Mesothelial cell of epicardium (in vitro differentiated cells): ENCODE results near the gene ATF4. TPM values are rescaled to one million over a fixed set of nuclear protein-coding genes. Genes with fewer than 3 reads are reported as not detected.

Source experiments
- DNase-seq, 2 experiments: peaks; one replicate each; pipeline ENCODE4 v3.0.0; 2021; ENCODE audit warnings: low spot score in 2 of 2; ENCODE audit not compliant: unreplicated experiment in 2 of 2
- H3K27ac Mint-ChIP-seq: 2 replicates; pipeline ENCODE4 v1.8.0; 2021; ENCODE audit warnings: mixed read lengths
- H3K27me3 Mint-ChIP-seq: 2 replicates; pipeline ENCODE4 v1.8.0; 2021; ENCODE audit warnings: low read depth, mixed read lengths
- H3K36me3 Mint-ChIP-seq: 2 replicates; pipeline ENCODE4 v1.8.0; 2021; ENCODE audit warnings: mixed read lengths
- H3K4me1 Mint-ChIP-seq: 2 replicates; pipeline ENCODE4 v1.8.0; 2021; ENCODE audit warnings: mixed read lengths
- H3K4me3 Mint-ChIP-seq: 2 replicates; pipeline ENCODE4 v1.8.0; 2021; ENCODE audit warnings: mild to moderate bottlenecking, moderate library complexity, mixed read lengths
- H3K9me3 Mint-ChIP-seq: 2 replicates; pipeline ENCODE4 v1.8.0; 2021; ENCODE audit warnings: mixed read lengths
- CTCF ChIP-seq: fragments of 200-600 bp; sonication (generic); IDR thresholded peaks from one replicate; pipeline ENCODE4 v1.5.0; 2021; ENCODE audit warnings: antibody characterized with exemption; ENCODE audit not compliant: unreplicated experiment
- total RNA-seq: library from RNA; stranded (reverse); gene quantifications from 3 replicates; pipeline ENCODE4 v1.2.1, GENCODE V29; 2021

ATF4 gene
- total RNA-seq, result 361 to 378 TPM (median 363 TPM) in 3 replicates

DNA sequence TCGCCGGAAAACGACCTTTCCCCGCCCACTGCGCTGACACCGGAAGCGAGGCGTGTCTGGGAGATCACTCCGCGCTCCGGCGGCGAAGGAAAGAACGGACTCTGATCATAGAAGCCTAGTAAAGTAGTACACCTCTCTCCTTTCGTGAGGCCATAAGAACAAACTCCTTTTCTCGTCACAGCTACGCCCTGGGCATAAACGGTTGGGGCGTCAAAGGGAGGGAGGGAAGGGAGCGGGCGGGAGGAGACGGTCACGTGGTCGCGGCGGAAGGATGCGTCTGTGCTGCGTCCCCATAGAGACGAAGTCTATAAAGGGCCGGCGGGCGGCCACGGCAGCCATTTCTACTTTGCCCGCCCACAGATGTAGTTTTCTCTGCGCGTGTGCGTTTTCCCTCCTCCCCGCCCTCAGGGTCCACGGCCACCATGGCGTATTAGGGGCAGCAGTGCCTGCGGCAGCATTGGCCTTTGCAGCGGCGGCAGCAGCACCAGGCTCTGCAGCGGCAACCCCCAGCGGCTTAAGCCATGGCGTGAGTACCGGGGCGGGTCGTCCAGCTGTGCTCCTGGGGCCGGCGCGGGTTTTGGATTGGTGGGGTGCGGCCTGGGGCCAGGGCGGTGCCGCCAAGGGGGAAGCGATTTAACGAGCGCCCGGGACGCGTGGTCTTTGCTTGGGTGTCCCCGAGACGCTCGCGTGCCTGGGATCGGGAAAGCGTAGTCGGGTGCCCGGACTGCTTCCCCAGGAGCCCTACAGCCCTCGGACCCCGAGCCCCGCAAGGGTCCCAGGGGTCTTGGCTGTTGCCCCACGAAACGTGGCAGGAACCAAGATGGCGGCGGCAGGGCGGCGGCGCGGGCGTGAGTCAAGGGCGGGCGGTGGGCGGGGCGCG lies at the start of gene ATF4:
Gene ATF4 (plus strand): TSS at position 337 of the 880 bp plus-strand sequence. CDS start 884 bp downstream, outside the sequence.
- Mint-ChIP-seq H3K27ac (peak within 1 kb of the TSS; percentile 100), H3K4me1 (peaks cover 48% of the 10 kb centered on the region)

GRCh38 chr22:39471381-39472141 lies 48.8 kb upstream of the ATF4 start:
- TF ChIP-seq CTCF, result no peak
- no peaks in the 10 kb centered on the region for H3K9me3 Mint-ChIP-seq
- H3K27ac Mint-ChIP-seq, result peak overlapping the region; percentile 95
- peaks cover 65% of the 10 kb centered on the region for H3K4me1 Mint-ChIP-seq
- no peak for DNase-seq
- no peaks in the 10 kb centered on the region for H3K36me3 Mint-ChIP-seq
- no peaks in the 10 kb centered on the region for H3K27me3 Mint-ChIP-seq
- H3K4me3 Mint-ChIP-seq, result no peak overlapping the region

More for the DNA sequence above, at the start of gene ATF4:
- Mint-ChIP-seq H3K36me3 (peaks cover 34% of the 10 kb centered on the region), H3K27me3 (peaks cover 2% of the 10 kb centered on the region), H3K9me3 (no peaks in the 10 kb centered on the region), H3K4me3 (peak within 1 kb of the TSS; percentile 97)
- TF ChIP-seq CTCF, result no peak
- peak; percentile 91 to 93 for DNase-seq

- no peak for TF ChIP-seq CTCF
- Mint-ChIP-seq H3K27me3 (no peaks in the 10 kb centered on the region), H3K27ac (peak overlapping the region; percentile 95), H3K4me1 (peaks cover 65% of the 10 kb centered on the region), H3K4me3 (peak overlapping the region; percentile 28), H3K9me3 (no peaks in the 10 kb centered on the region), H3K36me3 (no peaks in the 10 kb centered on the region)
- no peak for DNase-seq
These were observed 47.5 kb upstream of the ATF4 start for GRCh38 chr22:39472570-39473556.

- H3K36me3 Mint-ChIP-seq, result no peaks in the 10 kb centered on the region
- no peak for TF ChIP-seq CTCF
- no peaks in the 10 kb centered on the region for H3K9me3 Mint-ChIP-seq
- no peak overlapping the region for H3K27ac Mint-ChIP-seq
- H3K4me3 Mint-ChIP-seq, result no peak overlapping the region
- H3K4me1 Mint-ChIP-seq, result peaks cover 59% of the 10 kb centered on the region
- no peaks in the 10 kb centered on the region for H3K27me3 Mint-ChIP-seq
- no peak for DNase-seq
These were observed 46.5 kb upstream of the ATF4 start for GRCh38 chr22:39473851-39474250.
